ENCODE results near the gene ARHGEF5. TPM values are rescaled to one million over a fixed set of nuclear protein-coding genes. Genes with fewer than 3 reads are reported as not detected.
"Not testable (repeated sequence)": the region's sequence is repeated elsewhere in the genome, so short reads cannot be mapped to it uniquely, and the experiment has no call there.

ARHGEF5 gene
- total and polyA plus RNA-seq, 9 donors = 0.93 to 4.8 (median 3.0) TPM

GRCh38 chr7:144331221-144331995, 23.8 kb upstream of the ARHGEF5 start:
- not testable (repeated sequence) for H3K27me3 ChIP-seq (ENCODE audit: control insufficient read depth, insufficient read depth, low read length); DNase-seq; H3K4me3 ChIP-seq (ENCODE audit: low read length); H3K27ac ChIP-seq (ENCODE audit: low read length); H3K9me3 ChIP-seq (replicated peaks; ENCODE audit: control insufficient read depth, low read depth, low read length); H3K36me3 ChIP-seq (ENCODE audit: control insufficient read depth, insufficient read depth, low read length); H3K4me1 ChIP-seq (ENCODE audit: control insufficient read depth, insufficient read depth, low read length)
- WGBS (ENCODE audit: insufficient coverage) = no CpG with 5 or more reads among the region's 9 CpGs

- DNase-seq; H3K36me3 ChIP-seq (ENCODE audit: control insufficient read depth, insufficient read depth, low read length); H3K27me3 ChIP-seq (ENCODE audit: control insufficient read depth, insufficient read depth, low read length); H3K4me1 ChIP-seq (ENCODE audit: control insufficient read depth, insufficient read depth, low read length); H3K9me3 ChIP-seq (replicated peaks; ENCODE audit: control insufficient read depth, low read depth, low read length); H3K27ac ChIP-seq (ENCODE audit: low read length); H3K4me3 ChIP-seq (ENCODE audit: low read length): not testable (repeated sequence)
- no CpG with 5 or more reads among the region's 2 CpGs for WGBS (ENCODE audit: insufficient coverage)
Observed at GRCh38 chr7:144331996-144332288, 23.3 kb upstream of the ARHGEF5 start.

GRCh38 chr7:144348625-144349024, 6.6 kb upstream of the ARHGEF5 start:
- no CpG with 5 or more reads among the region's 1 CpG for WGBS (ENCODE audit: insufficient coverage)
- H3K4me3 ChIP-seq (ENCODE audit: low read length); DNase-seq: not testable (repeated sequence)

GRCh38 chr7:144351667-144352066, 3.5 kb upstream of the ARHGEF5 start:
- H3K4me3 ChIP-seq (ENCODE audit: low read length); H3K36me3 ChIP-seq (ENCODE audit: control insufficient read depth, insufficient read depth, low read length); H3K27ac ChIP-seq (ENCODE audit: low read length); H3K27me3 ChIP-seq (ENCODE audit: control insufficient read depth, insufficient read depth, low read length); H3K4me1 ChIP-seq (ENCODE audit: control insufficient read depth, insufficient read depth, low read length); H3K9me3 ChIP-seq (replicated peaks; ENCODE audit: control insufficient read depth, low read depth, low read length); DNase-seq: not testable (repeated sequence)
- 60% methylated on average over 1 of the region's 3 CpGs for WGBS (ENCODE audit: insufficient coverage)

More at GRCh38 chr7:144348625-144349024, 6.6 kb upstream of the ARHGEF5 start:
- H3K36me3 ChIP-seq (ENCODE audit: control insufficient read depth, insufficient read depth, low read length); H3K27me3 ChIP-seq (ENCODE audit: control insufficient read depth, insufficient read depth, low read length); H3K4me1 ChIP-seq (ENCODE audit: control insufficient read depth, insufficient read depth, low read length); H3K27ac ChIP-seq (ENCODE audit: low read length); H3K9me3 ChIP-seq (replicated peaks; ENCODE audit: control insufficient read depth, low read depth, low read length): not testable (repeated sequence)

- H3K4me1 ChIP-seq (ENCODE audit: control insufficient read depth, insufficient read depth, low read length); H3K4me3 ChIP-seq (ENCODE audit: low read length); H3K9me3 ChIP-seq (replicated peaks; ENCODE audit: control insufficient read depth, low read depth, low read length); H3K36me3 ChIP-seq (ENCODE audit: control insufficient read depth, insufficient read depth, low read length); DNase-seq; H3K27me3 ChIP-seq (ENCODE audit: control insufficient read depth, insufficient read depth, low read length); H3K27ac ChIP-seq (ENCODE audit: low read length): not testable (repeated sequence)
- WGBS (ENCODE audit: insufficient coverage) = no CpG with 5 or more reads among the region's 6 CpGs
Observed at GRCh38 chr7:144356185-144356584, 983 bp downstream of the ARHGEF5 start.

- H3K9me3 ChIP-seq (replicated peaks; ENCODE audit: control insufficient read depth, low read depth, low read length); H3K27ac ChIP-seq (ENCODE audit: low read length); H3K4me1 ChIP-seq (ENCODE audit: control insufficient read depth, insufficient read depth, low read length); H3K4me3 ChIP-seq (ENCODE audit: low read length); DNase-seq; H3K27me3 ChIP-seq (ENCODE audit: control insufficient read depth, insufficient read depth, low read length); H3K36me3 ChIP-seq (ENCODE audit: control insufficient read depth, insufficient read depth, low read length): not testable (repeated sequence)
- WGBS (ENCODE audit: insufficient coverage) = no CpG with 5 or more reads among the region's 11 CpGs
Observed at GRCh38 chr7:144356860-144357259, 1.7 kb downstream of the ARHGEF5 start.

GRCh38 chr7:144362061-144362460, 6.9 kb downstream of the ARHGEF5 start:
- H3K4me3 ChIP-seq (ENCODE audit: low read length); H3K4me1 ChIP-seq (ENCODE audit: control insufficient read depth, insufficient read depth, low read length); H3K27me3 ChIP-seq (ENCODE audit: control insufficient read depth, insufficient read depth, low read length); H3K36me3 ChIP-seq (ENCODE audit: control insufficient read depth, insufficient read depth, low read length); H3K9me3 ChIP-seq (replicated peaks; ENCODE audit: control insufficient read depth, low read depth, low read length); DNase-seq; H3K27ac ChIP-seq (ENCODE audit: low read length): not testable (repeated sequence)
- WGBS (ENCODE audit: insufficient coverage) = no CpG with 5 or more reads among the region's 3 CpGs

GRCh38 chr7:144365523-144365922, 10.3 kb downstream of the ARHGEF5 start:
- DNase-seq; H3K9me3 ChIP-seq (replicated peaks; ENCODE audit: control insufficient read depth, low read depth, low read length); H3K4me1 ChIP-seq (ENCODE audit: control insufficient read depth, insufficient read depth, low read length); H3K36me3 ChIP-seq (ENCODE audit: control insufficient read depth, insufficient read depth, low read length); H3K4me3 ChIP-seq (ENCODE audit: low read length); H3K27me3 ChIP-seq (ENCODE audit: control insufficient read depth, insufficient read depth, low read length); H3K27ac ChIP-seq (ENCODE audit: low read length): not testable (repeated sequence)
- WGBS (ENCODE audit: insufficient coverage) = no CpG with 5 or more reads among the region's 6 CpGs

- DNase-seq; H3K27ac ChIP-seq (ENCODE audit: low read length); H3K36me3 ChIP-seq (ENCODE audit: control insufficient read depth, insufficient read depth, low read length); H3K9me3 ChIP-seq (replicated peaks; ENCODE audit: control insufficient read depth, low read depth, low read length); H3K4me1 ChIP-seq (ENCODE audit: control insufficient read depth, insufficient read depth, low read length); H3K4me3 ChIP-seq (ENCODE audit: low read length); H3K27me3 ChIP-seq (ENCODE audit: control insufficient read depth, insufficient read depth, low read length): not testable (repeated sequence)
- WGBS (ENCODE audit: insufficient coverage) = no CpG with 5 or more reads among the region's 9 CpGs
Observed at GRCh38 chr7:144367250-144367649, 12.0 kb downstream of the ARHGEF5 start.

GRCh38 chr7:144369221-144369620, 14.0 kb downstream of the ARHGEF5 start:
- not testable (repeated sequence) for H3K4me1 ChIP-seq (ENCODE audit: control insufficient read depth, insufficient read depth, low read length); H3K9me3 ChIP-seq (replicated peaks; ENCODE audit: control insufficient read depth, low read depth, low read length); DNase-seq; H3K27ac ChIP-seq (ENCODE audit: low read length); H3K27me3 ChIP-seq (ENCODE audit: control insufficient read depth, insufficient read depth, low read length); H3K36me3 ChIP-seq (ENCODE audit: control insufficient read depth, insufficient read depth, low read length); H3K4me3 ChIP-seq (ENCODE audit: low read length)
- no CpG with 5 or more reads among the region's 7 CpGs for WGBS (ENCODE audit: insufficient coverage)

- no peaks in the 10 kb centered on the region for H3K36me3 ChIP-seq (ENCODE audit: control insufficient read depth, insufficient read depth, low read length)
- H3K27me3 ChIP-seq (ENCODE audit: control insufficient read depth, insufficient read depth, low read length) = no peaks in the 10 kb centered on the region
- H3K4me1 ChIP-seq (ENCODE audit: control insufficient read depth, insufficient read depth, low read length) = no peaks in the 10 kb centered on the region
- DNase-seq = no peak
- WGBS (ENCODE audit: insufficient coverage) = 90% methylated on average over 7 of the region's 9 CpGs
- H3K27ac ChIP-seq (ENCODE audit: low read length) = no peak overlapping the region
- no peaks in the 10 kb centered on the region for H3K9me3 ChIP-seq (replicated peaks; ENCODE audit: control insufficient read depth, low read depth, low read length)
- H3K4me3 ChIP-seq (ENCODE audit: low read length) = no peak overlapping the region
Observed at GRCh38 chr7:144378651-144379050, 23.4 kb downstream of the ARHGEF5 start.

Data from muscle of leg (tissue), 11 donors.